Adipocyte (in vitro differentiated cells): ENCODE measurements around the gene RASGEF1C.

Experiments
- DNase-seq: peaks from one replicate; pipeline ENCODE4 v3.0.0-alpha.2; 2015; ENCODE audit warnings: low read depth
- H3K27me3 ChIP-seq: replicated peaks from 2 replicates; pipeline ENCODE4 v1.7.0; 2013; ENCODE audit warnings: mild to moderate bottlenecking, low read length, moderate library complexity; ENCODE audit not compliant: control insufficient read depth, insufficient read depth
- H3K36me3 ChIP-seq: 2 replicates; pipeline ENCODE4 v1.7.0; 2013; ENCODE audit warnings: low read length, mild to moderate bottlenecking, moderate library complexity; ENCODE audit not compliant: control insufficient read depth, insufficient read depth, severe bottlenecking
- H3K4me1 ChIP-seq: 2 replicates; pipeline ENCODE4 v1.7.0; 2013; ENCODE audit warnings: mild to moderate bottlenecking, low read length, moderate library complexity; ENCODE audit not compliant: control insufficient read depth, insufficient read depth
- H3K4me3 ChIP-seq: 2 replicates; pipeline ENCODE4 v1.7.0; 2013; ENCODE audit warnings: mild to moderate bottlenecking, low read length, moderate library complexity
- H3K9ac ChIP-seq: 2 replicates; pipeline ENCODE4 v1.7.0; 2013; ENCODE audit warnings: mild to moderate bottlenecking, low read length, moderate library complexity
- H3K9me3 ChIP-seq: 2 replicates; pipeline ENCODE4 v1.7.0; 2013; ENCODE audit warnings: mild to moderate bottlenecking, low read length, moderate library complexity; ENCODE audit not compliant: control insufficient read depth

The RASGEF1C gene

DNA sequence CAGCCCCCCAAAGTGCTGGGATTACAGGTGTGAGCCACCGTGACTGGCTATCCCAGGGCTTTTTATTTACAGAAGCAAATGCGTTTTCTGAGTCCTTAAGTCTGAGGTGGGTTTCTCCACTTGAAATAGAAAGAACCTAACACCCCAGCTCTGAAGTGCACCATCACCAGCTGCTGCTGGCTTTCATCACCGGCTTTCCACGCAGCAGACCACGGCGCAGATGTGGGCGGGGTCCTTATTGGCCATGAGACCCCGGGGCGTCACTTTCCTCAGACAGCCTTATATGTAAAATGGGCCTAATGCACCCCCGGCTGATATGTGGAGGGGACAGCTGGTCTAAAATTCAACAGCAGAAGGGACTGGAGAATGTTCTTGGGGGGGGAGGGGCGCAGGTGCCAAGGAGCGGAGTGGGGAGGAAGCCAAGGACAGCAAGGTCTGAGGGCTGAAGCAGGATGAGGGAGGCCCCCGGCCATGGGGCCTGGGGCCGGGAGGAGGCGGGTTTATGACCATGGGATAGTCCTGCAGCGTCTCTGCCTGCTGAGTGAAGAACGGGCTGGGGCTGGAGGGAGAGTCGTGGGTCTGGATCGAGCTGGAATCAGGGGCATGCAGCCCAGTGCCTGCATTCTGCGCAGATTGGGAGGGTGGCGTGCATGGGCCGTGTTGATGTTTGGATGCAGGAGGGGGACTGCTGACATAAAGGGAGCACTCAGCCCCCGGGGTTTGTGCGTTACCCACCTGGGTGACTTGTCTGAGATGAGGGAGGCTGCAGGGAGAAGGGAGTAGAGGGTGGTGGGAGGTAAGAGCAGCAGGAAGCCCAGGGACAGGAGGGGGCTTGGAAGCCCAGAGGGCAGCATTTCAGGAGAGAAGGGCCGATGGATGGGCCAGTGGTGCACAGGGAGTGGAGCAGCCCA, 30.2 kb downstream of the RASGEF1C start:
- DNase-seq = no peak
- H3K4me1 ChIP-seq = peaks cover 4% of the 10 kb centered on the region
- peaks cover 19% of the 10 kb centered on the region for H3K27me3 ChIP-seq
- H3K9ac ChIP-seq = no peak overlapping the region
- peaks cover 8% of the 10 kb centered on the region for H3K9me3 ChIP-seq
- no peaks in the 10 kb centered on the region for H3K36me3 ChIP-seq
- H3K4me3 ChIP-seq = no peak overlapping the region

DNA sequence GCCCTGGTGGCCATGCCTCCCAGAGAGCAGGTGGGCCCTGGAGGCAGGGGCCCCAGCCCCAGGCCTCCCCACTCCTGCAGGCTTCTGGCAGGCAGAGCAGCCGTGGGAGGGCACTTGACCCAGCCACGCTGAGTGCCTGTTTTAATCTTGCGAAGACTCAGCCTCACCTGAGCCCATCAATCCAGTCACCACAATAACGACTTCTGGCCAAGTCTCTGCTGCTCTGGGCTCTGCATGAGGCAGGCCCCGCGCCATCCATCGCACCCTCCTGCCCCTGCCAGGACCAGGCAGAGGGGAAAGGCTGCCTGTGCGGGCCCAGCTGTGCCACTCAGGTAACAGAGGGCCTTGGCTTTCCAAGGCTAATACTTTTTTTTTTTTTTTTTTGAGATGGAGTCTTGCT, 32.8 kb downstream of the RASGEF1C start:
- Histone ChIP-seq H3K9me3 (no peaks in the 10 kb centered on the region), H3K36me3 (no peaks in the 10 kb centered on the region), H3K27me3 (peaks cover 27% of the 10 kb centered on the region), H3K4me3 (no peak overlapping the region), H3K4me1 (peaks cover 4% of the 10 kb centered on the region), H3K9ac (no peak overlapping the region)
- DNase-seq = no peak

DNA sequence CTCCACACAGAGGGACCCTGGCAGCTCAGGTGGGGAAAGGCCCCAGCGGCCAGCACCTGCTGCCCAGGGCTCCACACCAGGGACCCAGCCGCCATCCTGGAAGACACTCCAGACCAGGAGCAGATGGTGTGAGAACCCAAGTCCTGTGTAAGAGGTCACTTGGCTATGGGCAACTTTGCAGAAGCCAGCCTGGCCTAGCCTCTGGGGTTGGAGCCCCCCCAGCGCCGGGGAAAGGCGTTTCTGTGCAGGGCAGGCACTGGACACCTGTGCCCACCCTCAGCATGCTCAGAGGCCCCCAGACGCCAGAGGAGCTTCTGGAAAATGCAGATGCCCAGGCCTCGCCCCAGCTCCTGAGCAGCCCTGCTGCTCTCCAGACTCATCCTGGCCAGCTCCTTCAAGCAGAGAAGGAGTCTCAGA, 34.0 kb downstream of the RASGEF1C start:
- no peaks in the 10 kb centered on the region for H3K36me3 ChIP-seq
- H3K9ac ChIP-seq = no peak overlapping the region
- DNase-seq = no peak
- H3K27me3 ChIP-seq = peaks cover 36% of the 10 kb centered on the region
- H3K4me3 ChIP-seq = no peak overlapping the region
- no peaks in the 10 kb centered on the region for H3K9me3 ChIP-seq
- peaks cover 4% of the 10 kb centered on the region for H3K4me1 ChIP-seq

DNA sequence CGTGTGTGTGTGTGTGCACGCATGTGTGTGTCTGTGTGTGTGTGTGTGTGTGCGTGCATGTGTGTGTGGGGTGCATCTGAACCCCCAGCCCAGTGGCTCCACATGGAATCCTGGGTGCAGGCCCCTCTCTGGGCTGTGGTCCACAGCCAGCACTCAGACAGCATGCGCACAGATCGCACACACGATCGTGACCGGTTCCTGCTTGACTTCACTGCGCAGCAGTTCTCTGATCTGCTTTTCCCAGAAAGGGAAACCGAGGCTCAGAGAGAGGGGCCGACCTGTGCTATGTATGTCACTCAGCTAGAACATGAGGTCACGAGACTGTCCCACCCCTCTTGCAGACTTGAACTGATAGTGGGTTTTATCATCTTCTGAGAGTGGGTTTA, 34.4 kb downstream of the RASGEF1C start:
- no peak for DNase-seq
- H3K36me3 ChIP-seq = no peaks in the 10 kb centered on the region
- no peak overlapping the region for H3K4me3 ChIP-seq
- H3K9me3 ChIP-seq = no peaks in the 10 kb centered on the region
- H3K9ac ChIP-seq = no peak overlapping the region
- peaks cover 35% of the 10 kb centered on the region for H3K27me3 ChIP-seq
- H3K4me1 ChIP-seq = peaks cover 4% of the 10 kb centered on the region

DNA sequence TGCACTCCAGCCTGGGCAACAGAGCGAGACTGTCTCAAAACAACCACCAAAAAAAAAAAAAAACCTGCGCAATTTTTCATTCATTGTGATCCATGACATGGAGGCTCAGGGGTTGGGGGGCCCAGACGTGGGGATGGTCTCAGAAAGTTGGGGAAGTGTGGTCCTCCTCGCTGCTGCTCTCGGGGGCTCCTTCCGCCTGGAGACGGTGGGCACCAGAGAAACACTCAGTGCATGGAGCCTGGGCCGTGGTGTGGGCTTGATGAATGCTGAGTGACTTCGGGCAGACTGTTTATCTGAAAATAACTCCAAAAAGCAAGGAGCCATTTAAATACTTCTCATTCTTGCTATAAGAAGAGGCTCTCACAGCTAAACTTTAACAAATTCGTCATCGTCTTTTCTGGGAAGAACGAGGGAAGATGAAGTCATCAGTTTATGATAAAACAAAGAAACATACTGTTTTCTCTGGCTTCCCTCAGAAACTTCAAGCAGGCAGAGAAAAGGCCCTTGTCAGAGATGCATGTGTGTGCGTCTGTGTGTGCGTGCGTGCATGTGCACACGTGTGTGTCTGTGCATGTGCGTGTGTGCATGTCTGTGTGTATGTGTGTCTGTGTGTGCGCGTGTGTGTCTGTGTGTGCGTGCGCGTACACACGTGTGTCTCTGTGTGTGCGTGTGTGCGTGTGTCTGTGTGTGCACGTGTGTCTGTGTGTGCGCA, 35.0 kb downstream of the RASGEF1C start:
- DNase-seq = peak; percentile 15
- Histone ChIP-seq H3K4me3 (no peak overlapping the region), H3K9ac (no peak overlapping the region), H3K27me3 (peaks cover 30% of the 10 kb centered on the region), H3K9me3 (no peaks in the 10 kb centered on the region), H3K4me1 (peaks cover 4% of the 10 kb centered on the region), H3K36me3 (no peaks in the 10 kb centered on the region)

DNA sequence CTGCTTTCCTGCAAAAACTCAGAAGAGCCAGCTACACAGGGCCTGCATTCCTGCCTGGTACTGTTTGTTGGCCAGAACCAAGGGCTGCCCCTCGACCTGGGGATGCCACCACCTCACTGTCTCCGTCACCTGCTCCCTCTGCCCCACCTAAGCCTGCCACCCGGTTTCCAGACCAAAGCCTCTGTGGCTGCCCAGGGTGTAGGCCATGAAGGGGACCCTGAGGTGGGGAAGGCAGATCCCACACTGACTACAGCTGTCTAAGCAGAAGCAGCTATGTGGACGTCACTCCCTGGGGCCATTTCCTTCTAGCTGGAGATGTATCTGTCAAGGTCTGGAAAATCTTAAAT, 35.8 kb downstream of the RASGEF1C start:
- Histone ChIP-seq H3K27me3 (peaks cover 28% of the 10 kb centered on the region), H3K9ac (no peak overlapping the region), H3K4me1 (peaks cover 4% of the 10 kb centered on the region), H3K9me3 (no peaks in the 10 kb centered on the region), H3K4me3 (no peak overlapping the region), H3K36me3 (no peaks in the 10 kb centered on the region)
- DNase-seq = no peak

DNA sequence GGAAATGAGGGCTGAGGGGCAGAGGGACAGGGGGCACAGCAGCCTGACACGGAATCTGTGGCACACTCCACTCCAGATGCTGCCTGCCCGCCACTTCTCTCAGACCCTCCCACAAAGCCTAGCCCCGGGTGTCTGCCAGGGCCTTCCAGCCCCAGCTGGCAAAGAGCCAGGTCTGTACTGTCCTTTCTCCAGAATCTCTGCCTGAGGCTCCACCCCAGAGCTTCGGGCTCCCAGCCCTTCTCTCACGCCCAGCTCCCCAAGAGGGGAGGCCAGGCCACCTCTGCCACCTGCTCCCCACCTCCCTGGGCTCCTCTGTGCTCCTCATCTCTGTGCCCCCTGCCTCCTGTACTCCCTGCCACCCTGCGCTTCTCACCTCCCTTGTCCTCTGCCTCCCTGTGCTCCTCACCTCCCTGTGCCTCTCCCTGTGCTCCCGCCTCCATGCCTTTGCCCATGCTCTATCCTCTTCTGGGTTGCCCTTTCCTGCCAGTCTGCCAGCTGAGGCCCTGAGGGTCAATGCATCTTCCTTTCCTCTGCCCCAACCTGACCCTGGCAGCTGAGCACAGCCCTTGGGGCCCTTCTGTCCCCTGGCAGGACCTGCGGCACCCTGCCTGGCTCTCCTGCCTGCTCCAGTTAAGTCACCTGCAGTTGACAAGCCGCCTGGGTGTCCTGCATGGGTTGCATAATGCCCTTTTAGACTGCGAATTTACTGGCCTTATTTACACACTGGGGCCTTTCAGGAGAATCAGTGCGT, 36.4 kb downstream of the RASGEF1C start:
- DNase-seq = no peak
- Histone ChIP-seq H3K36me3 (no peaks in the 10 kb centered on the region), H3K9me3 (no peaks in the 10 kb centered on the region), H3K4me3 (no peak overlapping the region), H3K4me1 (peaks cover 4% of the 10 kb centered on the region), H3K27me3 (peaks cover 28% of the 10 kb centered on the region), H3K9ac (no peak overlapping the region)

DNA sequence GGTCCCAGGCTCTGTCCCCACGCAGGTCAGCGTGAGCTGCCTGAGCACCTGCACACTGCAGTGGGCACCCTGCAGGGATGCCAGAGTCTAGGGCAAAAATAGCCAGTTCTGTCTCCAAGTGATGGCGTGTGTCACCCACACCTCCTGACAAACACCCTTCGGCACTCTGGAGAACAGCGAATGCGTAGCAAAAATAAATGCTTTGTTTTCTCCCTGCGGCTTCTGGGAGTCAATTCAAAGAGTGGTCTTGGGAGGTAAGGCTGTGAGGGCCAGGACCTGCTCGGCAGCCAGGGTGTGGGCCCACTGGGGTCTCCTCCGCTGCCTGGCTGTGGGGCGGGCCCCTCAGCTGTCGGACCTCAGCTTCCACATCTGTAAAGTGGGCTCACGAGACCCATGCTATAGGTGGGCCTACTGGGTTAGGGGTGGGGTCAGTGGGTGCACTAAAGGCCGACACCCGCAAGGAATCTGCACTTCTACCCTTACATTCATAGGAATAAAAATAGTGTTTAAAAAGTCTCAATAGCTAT, 37.4 kb downstream of the RASGEF1C start:
- no peak for DNase-seq

DNA sequence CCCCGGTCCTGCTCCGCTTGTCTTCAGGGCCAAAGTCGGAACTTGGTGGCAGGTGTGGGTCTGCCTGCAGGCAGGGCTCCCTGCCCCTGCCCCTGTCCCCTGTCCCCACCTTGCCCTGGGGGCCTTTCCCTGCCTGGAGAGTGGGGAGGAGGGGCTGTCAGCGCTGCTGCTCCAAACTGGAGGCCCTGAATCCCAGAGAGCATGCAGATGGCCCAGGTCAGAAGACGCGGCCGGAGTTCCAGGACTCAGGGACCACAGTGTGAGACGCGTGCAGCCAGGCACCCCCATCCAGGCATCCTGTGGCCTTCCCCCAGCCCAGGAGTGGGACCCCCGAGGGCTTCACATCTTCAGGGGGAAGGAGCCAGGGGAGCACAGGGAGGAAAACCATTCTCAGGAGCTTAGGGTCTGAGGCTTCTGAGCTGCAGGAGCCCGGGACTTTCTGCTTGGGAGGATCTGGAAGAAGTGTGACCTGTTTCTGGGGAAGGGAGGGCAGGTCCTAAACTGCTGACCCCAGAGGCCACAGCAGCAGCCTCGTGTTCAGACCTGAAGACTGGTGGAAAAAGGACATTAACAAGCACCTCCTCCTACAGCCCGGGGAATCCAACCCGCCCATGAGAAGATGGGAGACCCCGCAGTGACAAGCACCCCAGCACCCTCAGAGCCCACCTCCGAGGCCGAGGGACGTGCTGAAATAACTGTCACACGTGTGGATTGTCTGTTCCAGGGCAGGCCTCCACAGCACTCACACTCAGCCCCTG, 38.0 kb downstream of the RASGEF1C start:
- no peak for DNase-seq
- no peaks in the 10 kb centered on the region for H3K36me3 ChIP-seq
- H3K9ac ChIP-seq = no peak overlapping the region
- no peak overlapping the region for H3K4me3 ChIP-seq
- H3K9me3 ChIP-seq = no peaks in the 10 kb centered on the region
- H3K4me1 ChIP-seq = no peaks in the 10 kb centered on the region
- peaks cover 28% of the 10 kb centered on the region for H3K27me3 ChIP-seq

More for the DNA sequence above, 37.4 kb downstream of the RASGEF1C start:
- Histone ChIP-seq H3K4me1 (no peaks in the 10 kb centered on the region), H3K9me3 (no peaks in the 10 kb centered on the region), H3K9ac (no peak overlapping the region), H3K4me3 (no peak overlapping the region), H3K36me3 (no peaks in the 10 kb centered on the region), H3K27me3 (peaks cover 28% of the 10 kb centered on the region)

DNA sequence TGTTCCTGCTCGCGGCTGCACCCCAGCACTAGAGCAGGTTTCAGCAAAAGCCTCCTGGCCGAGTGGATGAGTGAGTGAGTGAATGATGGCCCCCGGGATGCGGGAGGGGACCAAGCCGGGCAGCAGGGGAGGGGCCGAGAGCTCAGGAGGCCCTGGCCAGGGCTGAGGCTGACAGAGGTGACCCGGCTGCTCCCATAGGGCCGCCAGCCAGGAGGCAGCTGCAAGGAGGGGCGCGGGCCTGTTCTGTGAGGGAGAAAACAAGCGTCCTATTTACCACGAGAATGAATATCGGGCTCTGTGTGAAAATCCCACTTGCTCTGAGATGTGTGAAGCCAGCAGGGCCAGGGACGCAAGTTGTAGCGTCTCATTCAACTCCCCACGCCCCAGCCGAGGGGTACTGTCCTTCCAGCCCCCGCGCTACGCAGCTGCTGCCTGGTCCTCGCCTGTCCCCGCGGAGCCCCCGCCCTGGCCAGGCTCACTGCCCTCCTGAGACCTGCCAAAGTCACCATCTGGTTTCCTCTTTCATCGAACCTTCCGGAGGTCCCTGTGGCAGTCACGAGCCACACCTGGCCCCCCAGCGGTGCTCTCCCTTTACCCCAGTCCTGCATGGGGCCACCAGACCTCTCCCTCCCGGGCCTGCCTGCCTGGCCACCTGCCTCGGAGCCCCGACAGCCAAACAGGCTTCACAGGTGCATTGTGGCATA, 38.8 kb downstream of the RASGEF1C start:
- Histone ChIP-seq H3K4me1 (no peaks in the 10 kb centered on the region), H3K9me3 (no peaks in the 10 kb centered on the region), H3K27me3 (peaks cover 28% of the 10 kb centered on the region), H3K9ac (no peak overlapping the region), H3K4me3 (no peak overlapping the region), H3K36me3 (no peaks in the 10 kb centered on the region)
- no peak for DNase-seq
